ENCODE data around the gene EFCAB11. TPM values are rescaled to one million over a fixed set of nuclear protein-coding genes. Genes with fewer than 3 reads are reported as not detected.
A peak's percentile ranks its signal among the peaks of the same experiment; 100 is the strongest.

EFCAB11 gene
- total RNA-seq, 4 donors from 2014 or later, result 2.9 to 5.0 (median 4.1) TPM

DNA sequence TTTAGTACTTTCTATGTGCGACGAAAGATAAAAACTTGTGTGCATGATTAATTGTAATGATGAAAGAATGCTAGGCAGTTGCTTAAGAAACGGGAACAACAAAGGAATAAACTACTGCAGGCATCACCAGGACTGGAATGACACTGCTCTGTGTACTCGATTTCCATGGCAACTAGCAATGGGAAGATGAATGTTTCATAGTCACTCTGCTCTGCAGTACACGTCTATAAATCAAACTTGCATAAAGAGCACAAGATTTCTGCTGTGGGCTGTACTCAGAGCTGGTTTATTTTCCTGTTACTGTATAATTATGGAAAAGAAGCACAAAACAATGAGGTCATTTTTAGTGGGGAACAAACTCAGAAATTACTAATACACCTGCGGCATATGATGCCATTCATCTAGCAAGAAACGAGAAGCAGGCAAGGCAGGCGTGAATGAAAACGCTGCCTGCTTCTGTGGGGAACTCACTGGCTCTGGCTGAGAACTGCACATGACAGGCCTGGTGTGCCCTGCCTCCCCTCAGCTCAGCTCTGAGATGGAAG lies 41.8 kb downstream of the EFCAB11 start:
- ATAC-seq (ENCODE audit: low FRiP score), result peak; percentile 98
- DNase-seq (ENCODE audit: low spot score), result no peak
- TF ChIP-seq, protein P1, sequence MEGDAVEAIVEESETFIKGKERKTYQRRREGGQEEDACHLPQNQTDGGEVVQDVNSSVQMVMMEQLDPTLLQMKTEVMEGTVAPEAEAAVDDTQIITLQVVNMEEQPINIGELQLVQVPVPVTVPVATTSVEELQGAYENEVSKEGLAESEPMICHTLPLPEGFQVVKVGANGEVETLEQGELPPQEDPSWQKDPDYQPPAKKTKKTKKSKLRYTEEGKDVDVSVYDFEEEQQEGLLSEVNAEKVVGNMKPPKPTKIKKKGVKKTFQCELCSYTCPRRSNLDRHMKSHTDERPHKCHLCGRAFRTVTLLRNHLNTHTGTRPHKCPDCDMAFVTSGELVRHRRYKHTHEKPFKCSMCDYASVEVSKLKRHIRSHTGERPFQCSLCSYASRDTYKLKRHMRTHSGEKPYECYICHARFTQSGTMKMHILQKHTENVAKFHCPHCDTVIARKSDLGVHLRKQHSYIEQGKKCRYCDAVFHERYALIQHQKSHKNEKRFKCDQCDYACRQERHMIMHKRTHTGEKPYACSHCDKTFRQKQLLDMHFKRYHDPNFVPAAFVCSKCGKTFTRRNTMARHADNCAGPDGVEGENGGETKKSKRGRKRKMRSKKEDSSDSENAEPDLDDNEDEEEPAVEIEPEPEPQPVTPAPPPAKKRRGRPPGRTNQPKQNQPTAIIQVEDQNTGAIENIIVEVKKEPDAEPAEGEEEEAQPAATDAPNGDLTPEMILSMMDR (IDR thresholded peaks at IDR 0.05), result no peak

DNA sequence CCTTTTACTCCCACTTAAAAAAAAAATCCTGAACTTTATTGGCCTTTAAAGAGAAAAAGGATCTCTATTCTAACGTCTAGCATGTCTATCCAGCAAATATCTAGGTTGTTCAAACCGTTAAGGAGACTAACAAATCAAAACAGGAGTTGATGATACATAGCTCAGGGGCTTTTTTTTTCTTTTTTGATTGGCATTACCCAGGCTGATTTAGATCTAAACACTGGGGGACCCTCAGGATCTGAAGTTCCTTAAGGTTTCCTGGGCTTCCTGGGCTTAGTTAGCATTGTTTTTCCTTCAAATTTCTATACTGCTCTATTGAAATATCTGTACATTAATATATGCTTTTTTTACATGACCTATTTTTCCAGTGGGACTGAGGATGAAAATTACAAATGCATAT lies 42.3 kb downstream of the EFCAB11 start:
- DNase-seq (ENCODE audit: low spot score) (no peak), ATAC-seq (ENCODE audit: low FRiP score) (no peak)
- TF ChIP-seq, protein P1 (IDR thresholded peaks at IDR 0.05), result no peak

DNA sequence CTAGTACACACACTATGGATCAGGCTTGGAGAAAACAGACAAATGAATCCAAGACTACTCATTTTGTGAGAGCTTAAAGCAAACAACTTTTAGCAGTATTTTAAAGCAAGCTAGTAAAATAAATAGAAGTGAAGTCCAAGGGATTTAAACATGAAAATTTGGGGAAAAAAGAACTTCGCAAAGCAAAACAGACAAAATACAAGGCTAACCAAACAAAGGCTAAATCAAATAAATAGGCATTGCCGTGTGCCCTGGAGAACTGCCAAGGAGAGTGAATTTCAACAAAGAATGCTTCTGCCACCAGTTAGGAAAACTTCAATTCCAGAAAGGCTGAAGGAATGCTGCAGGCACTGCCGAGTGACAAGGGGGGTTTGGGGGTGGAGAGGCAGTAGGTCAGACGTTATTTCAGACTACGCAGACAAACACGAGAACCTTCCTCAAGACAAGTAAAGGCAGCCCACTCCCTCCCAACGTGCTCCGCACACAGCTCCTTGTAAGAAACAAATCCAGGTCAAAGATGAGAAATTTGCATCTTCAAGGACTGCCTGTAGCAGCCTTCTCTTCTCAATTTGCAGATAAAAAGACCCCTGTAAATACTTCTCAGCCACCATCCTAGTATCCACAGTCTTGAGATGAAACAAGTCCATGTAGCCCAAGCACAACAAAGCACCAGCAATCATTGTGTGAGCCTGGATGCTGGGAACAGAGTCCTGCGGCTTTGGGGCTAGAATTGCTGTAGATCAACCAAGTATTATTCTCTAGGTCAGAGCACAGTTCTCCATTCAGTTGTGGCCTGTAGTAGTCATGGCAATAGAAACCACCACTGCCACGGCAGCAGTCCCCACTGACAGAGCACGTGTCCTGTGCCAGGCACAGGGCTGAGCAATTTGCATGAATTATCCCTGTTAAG lies 43.3 kb downstream of the EFCAB11 start:
- DNase-seq (ENCODE audit: low spot score), result no peak
- ATAC-seq (ENCODE audit: low FRiP score), result no peak
- TF ChIP-seq, protein P1 (IDR thresholded peaks at IDR 0.05), result no peak

DNA sequence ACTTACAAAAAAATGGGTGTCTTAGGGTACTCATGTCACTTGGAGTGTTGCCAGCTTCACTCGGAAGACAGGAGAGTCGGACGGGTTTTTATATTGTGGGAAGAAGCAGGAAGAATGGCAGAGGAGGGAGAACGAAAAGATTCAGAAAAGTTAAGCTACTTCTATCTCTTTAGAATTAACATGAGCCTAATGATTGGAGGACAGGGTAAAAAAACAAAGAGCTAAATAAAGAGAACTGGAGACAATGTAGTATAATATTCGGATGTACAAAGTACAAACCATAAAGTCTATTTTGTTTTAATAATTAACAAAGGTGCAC lies 43.9 kb downstream of the EFCAB11 start:
- TF ChIP-seq, protein P1 (IDR thresholded peaks at IDR 0.05), result no peak
- DNase-seq (ENCODE audit: low spot score), result no peak
- no peak for ATAC-seq (ENCODE audit: low FRiP score)

DNA sequence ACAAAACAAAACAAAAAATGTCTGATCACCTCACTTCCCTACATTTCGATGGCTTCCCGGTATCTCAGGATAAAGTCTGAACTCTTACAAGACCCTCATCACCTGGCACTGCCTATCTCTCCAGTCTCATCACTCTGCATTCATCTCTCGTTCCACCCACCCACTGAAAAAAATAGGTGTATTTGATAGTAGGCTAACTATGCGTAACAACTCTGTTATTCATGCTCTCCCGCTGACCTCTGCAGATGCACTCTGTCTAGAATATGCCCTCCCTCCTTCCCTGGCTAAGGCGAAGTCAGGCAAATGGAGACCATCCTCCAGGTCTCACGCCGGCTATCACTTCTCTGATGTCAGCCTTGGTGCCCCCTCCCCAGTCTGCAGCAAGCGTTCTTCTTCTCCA lies 44.9 kb downstream of the EFCAB11 start:
- TF ChIP-seq, protein P1 (IDR thresholded peaks at IDR 0.05), result no peak
- no peak for ATAC-seq (ENCODE audit: low FRiP score)

DNA sequence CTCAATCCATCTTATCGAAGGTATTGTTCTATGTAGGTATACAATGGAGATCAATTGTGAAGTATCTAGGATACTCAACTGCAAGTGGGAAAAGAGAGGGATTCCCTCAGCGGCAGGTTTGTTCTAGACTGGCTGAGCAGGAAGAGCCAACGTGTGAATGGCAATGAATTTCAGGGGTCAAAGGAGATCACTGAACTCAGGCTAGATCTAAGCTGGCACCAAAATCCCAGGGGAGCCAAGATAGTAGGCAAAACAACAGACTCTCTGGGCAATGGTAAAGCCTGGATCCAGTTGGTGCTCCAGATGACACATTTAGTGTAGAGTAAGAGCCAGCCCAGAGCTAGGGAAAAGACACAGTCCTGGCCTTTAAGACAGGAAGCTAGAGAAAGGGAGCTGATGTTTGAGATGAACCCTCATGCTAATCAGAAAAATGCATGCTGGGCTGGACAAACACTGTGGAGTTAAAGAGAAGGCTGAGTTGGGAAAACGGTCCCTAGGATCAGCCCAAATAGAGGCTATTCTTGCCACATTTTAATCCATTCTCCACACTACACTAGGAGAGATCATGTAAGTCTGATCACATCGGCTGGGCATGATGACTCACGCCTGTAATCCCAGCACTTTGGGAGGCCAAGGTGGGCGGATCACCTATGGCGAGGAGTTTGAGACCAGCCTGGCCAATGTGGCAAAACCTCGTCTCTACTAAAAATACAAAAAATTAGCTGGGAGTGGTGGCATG lies 45.6 kb downstream of the EFCAB11 start:
- no peak for DNase-seq (ENCODE audit: low spot score)
- ATAC-seq (ENCODE audit: low FRiP score), result no peak
- TF ChIP-seq, protein P1 (IDR thresholded peaks at IDR 0.05), result no peak

More for the DNA sequence above, 44.9 kb downstream of the EFCAB11 start:
- no peak for DNase-seq (ENCODE audit: low spot score)
